SIG-M5 treated with dmso at 0.1 percent for 504 hours (cell line): Measurements from ENCODE around the gene CCDC86.
"Not testable (repeated sequence)": the region's sequence is repeated elsewhere in the genome, so short reads cannot be mapped to it uniquely, and the experiment has no call there.

Experiments used
- DNase-seq: peaks from one replicate; lab custom pipeline; 2025; ENCODE audit not compliant: unreplicated experiment; lab: John Stamatoyannopoulos, UW

The CCDC86 gene

DNA sequence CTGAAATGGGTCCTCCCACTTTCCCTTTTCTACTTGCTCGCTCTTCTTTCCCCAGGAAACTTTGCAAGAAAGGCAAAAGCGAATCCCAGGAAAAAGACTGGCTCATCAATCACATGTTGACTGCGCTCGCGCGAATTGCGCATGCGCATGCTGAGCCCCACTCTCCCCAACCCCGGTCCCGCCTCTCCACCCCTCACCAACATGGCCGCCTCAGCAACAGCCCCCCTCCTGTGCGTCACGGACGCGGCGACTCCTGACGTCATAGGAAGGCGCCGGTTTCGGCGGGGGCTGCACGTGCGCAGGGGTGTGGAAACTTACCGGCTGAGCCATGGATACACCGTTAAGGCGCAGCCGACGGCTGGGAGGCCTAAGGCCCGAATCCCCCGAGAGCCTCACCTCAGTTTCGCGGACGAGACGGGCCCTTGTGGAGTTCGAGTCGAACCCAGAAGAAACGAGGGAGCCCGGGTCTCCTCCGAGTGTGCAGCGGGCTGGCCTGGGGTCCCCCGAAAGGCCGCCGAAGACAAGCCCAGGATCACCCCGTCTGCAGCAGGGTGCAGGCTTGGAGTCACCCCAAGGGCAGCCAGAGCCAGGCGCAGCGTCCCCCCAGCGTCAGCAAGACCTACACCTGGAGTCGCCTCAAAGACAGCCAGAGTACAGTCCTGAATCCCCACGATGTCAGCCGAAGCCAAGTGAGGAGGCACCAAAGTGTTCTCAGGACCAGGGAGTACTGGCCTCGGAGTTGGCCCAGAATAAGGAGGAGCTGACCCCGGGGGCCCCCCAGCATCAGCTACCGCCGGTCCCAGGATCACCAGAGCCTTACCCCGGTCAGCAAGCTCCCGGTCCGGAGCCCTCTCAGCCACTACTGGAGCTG is at the start of gene CCDC86:
Gene CCDC86, plus strand, starts transcription at position 317 of the 871 bp plus-strand sequence. Its CDS starts 12 bp downstream, at position 329.
- peak; percentile 77 for DNase-seq

DNA sequence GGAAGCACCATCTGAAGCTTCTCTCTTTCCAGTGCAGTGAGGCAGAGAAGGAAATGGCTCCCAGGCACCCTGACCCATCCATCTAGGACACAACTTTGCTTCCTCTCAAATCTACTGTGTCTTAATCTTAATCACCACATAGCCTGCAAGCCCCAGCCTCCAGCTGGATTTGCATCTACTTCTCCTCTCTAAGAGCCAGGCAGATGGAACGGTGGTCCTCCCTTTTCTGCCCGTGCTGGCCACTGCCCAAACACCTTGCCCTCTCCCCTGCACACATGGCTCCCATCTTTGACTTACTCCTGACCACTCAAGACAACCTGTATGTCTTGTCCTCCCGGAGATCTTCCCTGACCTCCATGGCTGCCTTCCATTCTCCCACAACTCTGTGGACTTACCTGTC is 49.4 kb upstream of the CCDC86 start:
- no peak for DNase-seq

- DNase-seq: no peak
Observed at GRCh38 chr11:60795291-60795690, 46.6 kb upstream of the CCDC86 start.

DNA sequence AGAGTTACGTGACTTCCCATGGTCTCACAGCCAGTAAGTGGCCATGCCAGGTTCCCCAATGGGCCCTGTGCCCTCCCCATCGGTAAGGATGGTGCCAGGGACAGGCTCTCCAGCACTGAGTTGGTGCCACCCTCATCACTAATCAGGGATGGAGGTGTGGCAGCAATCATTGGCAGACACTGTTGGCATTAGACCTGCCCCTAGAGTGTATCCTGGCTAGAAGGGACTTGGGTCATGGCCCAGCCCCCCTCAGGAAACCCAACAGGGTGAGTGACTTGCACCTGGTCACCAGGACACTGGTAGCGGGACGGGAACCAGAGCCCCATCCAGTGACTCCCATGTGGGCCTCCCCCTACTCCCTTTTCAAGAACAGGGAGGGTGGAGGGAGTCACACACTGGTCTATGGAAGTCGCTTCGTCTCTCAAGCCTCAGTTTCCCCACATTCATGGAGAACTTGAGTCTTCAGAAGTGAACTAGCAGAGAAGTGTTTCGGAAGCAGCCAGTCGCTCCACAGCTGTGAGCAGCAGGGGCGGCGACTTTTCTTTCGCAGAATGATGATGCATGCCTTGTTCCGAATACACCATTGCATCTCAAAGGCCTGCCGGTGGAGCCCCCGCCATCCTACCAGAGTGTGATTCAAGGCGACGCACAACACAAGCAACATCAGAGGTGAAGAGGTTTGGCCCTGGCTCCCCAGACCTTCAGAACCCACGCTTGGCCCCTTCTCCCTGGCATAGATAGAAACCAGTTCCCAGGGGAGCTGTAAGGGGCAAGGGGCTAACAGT is 43.9 kb upstream of the CCDC86 start:
- DNase-seq: no peak

DNA sequence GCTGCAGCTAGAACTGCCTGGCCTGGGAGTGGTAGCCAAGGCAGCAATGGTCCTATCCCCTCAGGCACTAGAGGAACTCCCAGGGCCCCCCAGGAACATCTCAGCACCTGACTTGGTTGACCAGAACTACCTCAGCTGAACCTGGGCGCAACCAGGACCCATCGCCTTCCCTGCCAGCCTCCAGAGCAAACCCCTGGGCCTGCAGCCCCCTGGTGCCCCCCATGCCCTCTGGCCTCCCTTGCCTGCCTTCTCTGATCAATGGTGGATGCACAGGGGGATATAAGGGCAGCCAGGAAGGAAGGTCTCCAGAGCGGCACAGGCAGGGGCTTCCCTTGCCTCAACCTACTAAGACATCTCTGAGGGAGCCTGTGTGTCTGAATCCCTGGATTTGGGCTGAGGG is 43.3 kb upstream of the CCDC86 start:
- DNase-seq: no peak

DNA sequence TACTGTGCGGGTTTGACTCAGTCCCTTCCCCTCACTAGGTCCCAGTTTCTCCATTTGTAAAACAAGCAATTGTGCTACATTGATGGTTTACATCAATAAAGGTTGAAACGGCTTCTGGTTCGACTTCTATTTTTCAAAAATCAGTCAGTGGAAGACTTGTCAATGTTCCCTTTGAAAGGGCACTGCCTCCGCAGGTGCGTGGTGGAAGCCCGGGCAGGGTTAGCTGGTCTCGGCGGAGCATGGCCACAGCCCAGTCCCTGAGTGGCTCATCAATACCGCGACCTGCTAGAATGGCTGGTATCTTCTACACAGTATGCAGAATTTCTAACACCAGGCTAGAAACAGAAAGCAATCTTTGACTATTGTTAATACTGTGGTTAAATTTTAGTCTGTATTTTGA is 40.7 kb upstream of the CCDC86 start:
- DNase-seq: no peak

GRCh38 chr11:60803273-60803936 is 38.5 kb upstream of the CCDC86 start:
- no peak for DNase-seq

- no peak for DNase-seq
Observed at GRCh38 chr11:60809249-60809648, 32.7 kb upstream of the CCDC86 start.

GRCh38 chr11:60809691-60810090 is 32.2 kb upstream of the CCDC86 start:
- DNase-seq: no peak

GRCh38 chr11:60810151-60810550 is 31.8 kb upstream of the CCDC86 start:
- no peak for DNase-seq

DNA sequence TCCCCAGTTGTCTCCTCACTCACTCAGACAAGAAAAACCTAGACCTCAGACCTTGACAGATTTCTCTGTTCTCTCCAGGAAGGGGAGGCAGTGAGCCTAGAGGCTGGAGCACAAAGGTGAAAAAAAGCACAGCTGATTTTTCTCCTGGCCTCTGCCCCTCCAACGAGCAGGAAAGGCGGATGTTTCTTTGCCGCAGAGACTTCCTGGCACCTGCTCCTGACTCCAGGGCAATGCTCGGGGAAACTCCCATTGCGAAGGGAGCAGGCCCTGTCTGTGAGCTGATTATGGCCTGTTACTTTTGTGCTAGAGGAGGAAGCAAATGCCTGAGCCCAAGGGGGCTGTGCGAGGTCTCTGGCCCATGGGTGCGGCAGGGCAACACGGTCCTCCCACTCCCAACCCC is 31.3 kb upstream of the CCDC86 start:
- no peak for DNase-seq

DNA sequence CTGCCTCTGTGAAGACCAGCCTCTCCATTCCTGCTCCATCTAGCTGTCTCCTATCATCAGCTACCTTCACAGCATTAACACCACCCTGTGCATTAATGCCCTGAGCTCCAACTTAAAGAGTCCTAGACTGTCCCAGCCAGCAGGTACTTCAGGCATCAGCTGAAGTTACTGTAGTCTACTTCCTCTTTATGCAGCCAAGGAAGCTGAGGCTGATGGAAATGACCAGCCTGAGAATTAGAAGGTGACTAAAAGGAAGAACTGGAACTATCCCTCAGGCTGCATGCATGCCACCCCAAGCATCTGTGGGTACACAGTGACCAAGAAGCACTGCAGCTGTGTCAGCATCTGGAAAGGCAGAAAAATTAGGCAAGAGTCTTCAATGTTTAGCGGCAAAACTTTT is 28.6 kb upstream of the CCDC86 start:
- DNase-seq: no peak

GRCh38 chr11:60814112-60814511 is 27.8 kb upstream of the CCDC86 start:
- no peak for DNase-seq

DNA sequence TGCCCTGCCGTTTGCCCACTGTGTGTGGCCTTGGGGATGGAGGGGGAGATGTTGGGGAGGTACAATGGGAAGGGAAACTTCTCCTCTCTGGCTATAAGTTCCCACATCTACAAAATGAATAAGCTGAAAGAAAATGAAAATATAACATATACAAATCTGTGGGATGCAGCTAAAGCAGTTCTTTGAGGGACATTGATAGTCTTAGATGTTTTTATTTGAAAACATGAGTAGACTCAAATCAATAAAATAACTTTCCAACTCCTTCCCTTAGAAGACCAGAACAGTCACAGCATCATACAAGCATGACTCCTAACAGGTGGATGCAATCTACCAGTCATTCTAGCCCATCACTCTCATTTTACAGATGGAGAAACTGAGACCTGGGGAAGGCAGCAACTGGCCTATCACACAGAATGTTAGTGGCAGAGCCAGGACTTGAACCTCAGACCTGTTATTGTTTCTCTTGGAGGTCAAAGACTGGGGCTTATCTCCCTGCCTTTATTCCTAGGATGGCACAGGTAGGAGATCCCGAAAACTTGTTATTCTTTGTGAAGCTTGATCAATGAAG is 25.2 kb upstream of the CCDC86 start:
- DNase-seq: no peak

- no peak for DNase-seq
Observed at GRCh38 chr11:60818057-60818456, 23.9 kb upstream of the CCDC86 start.

- no peak for DNase-seq
Observed at GRCh38 chr11:60821827-60822599, 19.9 kb upstream of the CCDC86 start.

DNA sequence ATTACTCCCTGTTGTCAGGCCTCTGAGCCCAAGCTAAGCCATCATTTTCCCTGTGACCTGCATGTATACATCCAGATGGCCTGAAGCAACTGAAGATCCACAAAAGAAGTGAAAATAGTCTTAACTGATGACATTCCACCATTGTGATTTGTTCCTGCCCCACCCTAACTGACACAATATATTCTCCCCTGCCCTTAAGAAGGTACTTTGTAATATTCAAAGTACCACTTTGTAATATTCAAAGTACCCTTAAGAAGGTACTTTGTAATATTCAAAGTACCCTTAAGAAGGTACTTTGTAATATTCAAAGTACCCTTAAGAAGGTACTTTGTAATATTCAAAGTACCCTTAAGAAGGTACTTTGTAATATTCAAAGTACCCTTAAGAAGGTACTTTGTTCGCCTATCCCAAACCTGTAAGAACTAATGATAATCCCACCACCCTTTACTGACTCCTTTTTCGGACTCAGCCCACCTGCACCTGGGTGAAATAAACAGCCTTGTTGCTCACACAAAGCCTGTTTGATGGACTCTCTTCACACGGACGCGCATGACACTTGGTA is 18.1 kb upstream of the CCDC86 start:
- not testable (repeated sequence) for DNase-seq

GRCh38 chr11:60825118-60825517 is 16.8 kb upstream of the CCDC86 start:
- no peak for DNase-seq

DNA sequence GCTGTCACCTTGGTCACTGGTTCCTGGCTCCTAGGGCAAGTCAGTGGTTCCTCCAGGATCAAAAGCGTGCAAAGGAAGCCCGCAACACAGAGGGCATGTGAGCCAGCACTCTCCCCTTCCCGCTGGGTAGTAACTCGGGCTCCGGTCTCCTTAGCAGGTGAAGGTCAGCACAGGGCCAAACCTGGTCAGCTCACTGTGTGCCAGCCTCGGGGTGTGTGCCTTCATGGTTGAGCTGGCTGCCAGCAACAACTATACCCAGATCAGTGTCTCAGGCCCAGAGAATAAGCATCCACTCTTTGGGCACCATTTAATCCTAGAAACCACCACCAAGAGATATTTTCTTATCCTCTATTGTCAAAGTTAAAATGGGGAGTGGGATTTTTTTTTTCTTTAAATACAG is 16.1 kb upstream of the CCDC86 start:
- DNase-seq: no peak

GRCh38 chr11:60830478-60831142 is 11.3 kb upstream of the CCDC86 start:
- no peak for DNase-seq
